Measurements from ENCODE around the gene CST5. TPM values are rescaled to one million over a fixed set of nuclear protein-coding genes. Genes with fewer than 3 reads are reported as not detected.
"Not testable (repeated sequence)": the region's sequence is repeated elsewhere in the genome, so short reads cannot be mapped to it uniquely, and the experiment has no call there.

Gene CST5
- total and polyA plus RNA-seq, 9 donors = not detected

DNA sequence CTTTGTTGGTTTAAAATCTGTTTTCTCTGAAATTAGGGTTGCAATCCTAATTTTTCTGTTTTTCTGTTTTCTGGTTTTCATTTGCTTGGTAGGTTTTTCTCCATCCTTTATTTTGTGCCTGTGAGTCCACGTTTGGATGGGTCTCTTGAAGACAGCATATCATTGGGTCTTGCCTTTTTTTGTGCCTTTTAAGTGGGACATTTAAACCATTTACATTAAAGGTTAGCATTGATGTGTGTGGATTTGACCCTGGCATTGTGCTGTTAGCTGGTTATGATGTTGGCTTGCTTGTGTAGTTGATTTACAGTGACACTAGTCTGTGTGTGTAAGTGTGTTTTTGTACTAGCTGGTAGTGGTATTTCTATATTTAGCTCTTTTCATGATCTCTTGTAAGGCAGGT is 28.0 kb upstream of the CST5 start:
- Histone ChIP-seq H3K36me3 (no peaks in the 10 kb centered on the region), H3K27me3 (no peaks in the 10 kb centered on the region), H3K4me3 (no peak overlapping the region), H3K4me1 (ENCODE audit: insufficient read depth) (no peaks in the 10 kb centered on the region), H3K9me3 (no peaks in the 10 kb centered on the region), H3K27ac (no peak overlapping the region)
- no peak for DNase-seq
- intact Hi-C loops (cut with DNase I) = no loop called here
- TF ChIP-seq POLR2A (IDR thresholded peaks at IDR 0.05) (no peak), CTCF (IDR thresholded peaks at IDR 0.05) (no peak), EP300 (IDR thresholded peaks at IDR 0.05) (no peak)
- 15 to 41% (median 30%) methylated on average over 1 of the region's 1 CpG for WGBS, 3 donors

GRCh38 chr20:23902396-23902795 is 22.8 kb upstream of the CST5 start:
- H3K36me3 ChIP-seq; intact Hi-C loops (cut with DNase I); H3K27me3 ChIP-seq; H3K27ac ChIP-seq; H3K4me1 ChIP-seq (ENCODE audit: insufficient read depth); H3K4me3 ChIP-seq; H3K9me3 ChIP-seq; DNase-seq: not testable (repeated sequence)
- WGBS, 3 donors = 26 to 37% (median 29%) methylated on average over 8 of the region's 8 CpGs

- intact Hi-C loops (cut with DNase I); H3K4me3 ChIP-seq; DNase-seq; H3K4me1 ChIP-seq (ENCODE audit: insufficient read depth); H3K9me3 ChIP-seq; H3K36me3 ChIP-seq; H3K27me3 ChIP-seq; H3K27ac ChIP-seq: not testable (repeated sequence)
- 62 to 95% (median 94%) methylated on average over 4 of the region's 4 CpGs for WGBS, 3 donors
Observed at GRCh38 chr20:23890867-23891266, 11.3 kb upstream of the CST5 start.

GRCh38 chr20:23889775-23890187 is 10.2 kb upstream of the CST5 start:
- no peaks in the 10 kb centered on the region for H3K4me1 ChIP-seq (ENCODE audit: insufficient read depth)
- H3K36me3 ChIP-seq = no peaks in the 10 kb centered on the region
- no peak for DNase-seq
- WGBS, 3 donors = 27 to 40% (median 37%) methylated on average over 8 of the region's 8 CpGs
- TF ChIP-seq CTCF (IDR thresholded peaks at IDR 0.05) (no peak), EP300 (IDR thresholded peaks at IDR 0.05) (no peak), POLR2A (IDR thresholded peaks at IDR 0.05) (no peak)
- H3K27ac ChIP-seq = no peak overlapping the region
- H3K4me3 ChIP-seq = no peak overlapping the region
- intact Hi-C loops (cut with DNase I) = no loop called here
- H3K27me3 ChIP-seq = no peaks in the 10 kb centered on the region
- no peaks in the 10 kb centered on the region for H3K9me3 ChIP-seq

DNA sequence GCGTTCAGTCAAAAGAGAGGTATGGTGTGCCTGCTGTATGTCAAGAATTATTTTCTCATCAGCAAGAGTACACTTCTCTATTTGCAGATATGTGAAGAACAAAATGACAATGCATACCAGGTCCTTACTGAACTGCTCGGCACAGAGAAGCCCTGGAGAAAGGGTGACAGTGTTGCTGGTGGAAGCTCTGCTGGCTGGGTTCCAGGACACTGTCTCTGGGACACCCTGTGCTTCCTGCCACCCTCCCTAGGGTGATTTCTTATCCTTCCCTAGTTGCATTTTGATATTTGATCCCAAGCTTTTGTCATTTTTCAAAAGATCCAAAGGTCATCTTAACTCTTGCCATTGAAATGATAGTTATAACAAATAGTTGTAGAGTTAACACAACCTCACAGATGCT is 8.3 kb upstream of the CST5 start:
- H3K9me3 ChIP-seq = no peaks in the 10 kb centered on the region
- H3K4me3 ChIP-seq = no peak overlapping the region
- 71 to 84% (median 80%) methylated on average over 2 of the region's 2 CpGs for WGBS, 3 donors
- no peak for TF ChIP-seq CTCF (IDR thresholded peaks at IDR 0.05)
- no peak for TF ChIP-seq EP300 (IDR thresholded peaks at IDR 0.05)
- TF ChIP-seq POLR2A (IDR thresholded peaks at IDR 0.05) = no peak
- no peaks in the 10 kb centered on the region for H3K36me3 ChIP-seq
- intact Hi-C loops (cut with DNase I) = no loop called here
- no peaks in the 10 kb centered on the region for H3K4me1 ChIP-seq (ENCODE audit: insufficient read depth)
- no peak overlapping the region for H3K27ac ChIP-seq
- H3K27me3 ChIP-seq = no peaks in the 10 kb centered on the region
- no peak for DNase-seq

DNA sequence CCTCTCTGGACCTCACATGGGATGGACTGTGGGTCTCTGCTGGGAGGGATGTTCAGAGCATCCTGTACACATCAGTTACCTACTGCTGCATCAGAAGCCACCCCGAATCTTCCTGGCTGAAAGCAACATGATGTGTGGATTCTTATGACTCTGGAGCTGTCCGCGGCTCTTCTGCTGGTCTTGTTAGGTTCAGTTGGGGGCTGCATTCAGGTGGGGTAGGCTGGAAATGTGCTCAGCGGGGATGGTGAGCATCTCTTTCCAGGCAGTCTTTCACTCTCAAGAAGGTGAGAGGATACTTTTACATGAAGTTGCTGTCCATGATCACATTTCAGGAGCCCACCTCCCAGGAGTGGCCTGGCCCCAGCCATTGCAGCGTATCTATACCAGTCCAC is 5.2 kb upstream of the CST5 start:
- H3K36me3 ChIP-seq = no peaks in the 10 kb centered on the region
- H3K4me3 ChIP-seq = no peak overlapping the region
- no peaks in the 10 kb centered on the region for H3K27me3 ChIP-seq
- intact Hi-C loops (cut with DNase I) = no loop called here
- H3K4me1 ChIP-seq (ENCODE audit: insufficient read depth) = no peaks in the 10 kb centered on the region
- no peak for DNase-seq
- WGBS, 3 donors = 89 to 95% (median 94%) methylated on average over 5 of the region's 5 CpGs
- no peak overlapping the region for H3K27ac ChIP-seq
- no peaks in the 10 kb centered on the region for H3K9me3 ChIP-seq
- TF ChIP-seq POLR2A (IDR thresholded peaks at IDR 0.05) (no peak), CTCF (IDR thresholded peaks at IDR 0.05) (no peak), EP300 (IDR thresholded peaks at IDR 0.05) (no peak)

All from ovary (tissue), 9 donors.